ENCODE results near the gene TEKT1. TPM values are rescaled to one million over a fixed set of nuclear protein-coding genes. Genes with fewer than 3 reads are reported as not detected.
A peak's percentile ranks its signal among the peaks of the same experiment; 100 is the strongest.
"Not testable (repeated sequence)": the region's sequence is repeated elsewhere in the genome, so short reads cannot be mapped to it uniquely, and the experiment has no call there.

The TEKT1 gene
- total RNA-seq (2021) = 0.50 and 0.61 TPM in 2 replicates
- Bru-seq, nascent RNA = percentile 20 among the genes with signal in this experiment
- percentile 16 among the genes with signal in this experiment for BruChase-seq, experiment 1, labeled RNA remaining after a 2-hour chase
- BruChase-seq, experiment 2, labeled RNA remaining after a 6-hour chase = percentile 20 among the genes with signal in this experiment
- long read RNA-seq, partial matches to known transcripts = 3 of 7 reads
- long read RNA-seq, other reads (novel, unspliced or antisense) = 2 of 7 reads

DNA sequence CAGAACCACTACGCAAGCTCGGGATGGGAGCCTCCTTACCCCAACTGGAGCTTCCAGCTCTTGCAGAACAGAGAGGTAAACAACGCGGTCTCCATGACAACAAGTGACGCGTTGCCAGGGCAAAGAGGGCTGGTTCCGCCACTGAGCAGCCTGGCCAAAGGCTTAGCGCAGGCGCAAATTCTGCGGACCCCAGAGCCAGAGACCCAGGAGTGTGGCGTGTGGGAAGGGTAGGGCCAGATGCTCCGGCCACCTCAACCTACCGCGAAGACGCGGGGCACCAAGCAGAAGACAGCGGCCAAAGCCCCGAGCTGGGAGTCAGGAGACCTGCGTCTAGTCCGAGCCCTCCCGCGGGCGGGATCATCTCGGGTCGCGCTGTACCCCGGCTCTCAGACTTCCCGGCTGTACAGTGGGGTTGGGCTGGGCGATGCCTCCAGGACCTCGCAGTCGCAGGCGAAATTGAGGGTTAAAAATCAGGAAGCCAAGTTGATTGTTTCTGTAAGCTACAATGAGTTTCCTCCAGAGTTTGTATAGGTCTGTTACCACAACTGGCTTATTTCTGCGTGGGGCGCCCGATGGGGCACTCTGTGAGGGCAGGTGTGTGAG, at the start of gene TEKT1:
Gene TEKT1 (minus strand): TSS at position 69 of the 603 bp plus-strand sequence. CDS start 1,353 bp downstream, outside the sequence.
- Histone ChIP-seq H3K9me2 (ENCODE audit: insufficient read depth) (no peaks in the 10 kb centered on the region; the same call in 1 of the 2 replicates), H3K4me2 (peak within 1 kb of the TSS; percentile 97), H3F3A (ENCODE audit: insufficient read depth, low read depth) (no peaks in the 10 kb centered on the region), H3K4me3 (peak within 1 kb of the TSS; percentile 62), H3K9me3 (ENCODE audit: insufficient read depth, low read depth) (no peaks in the 10 kb centered on the region), H3K27me3 (ENCODE audit: insufficient read depth, low read depth) (no peaks in the 10 kb centered on the region), H3K4me1 (replicated peaks; ENCODE audit: insufficient read depth) (peaks cover 5% of the 10 kb centered on the region; the same call in 1 of the 2 replicates), H3K27ac (no peak within 1 kb of the TSS), H3K79me2 (ENCODE audit: low read depth) (no peaks in the 10 kb centered on the region), H2AFZ (peak within 1 kb of the TSS; percentile 85), H4K20me1 (ENCODE audit: insufficient read depth) (no peaks in the 10 kb centered on the region), H3K36me3 (ENCODE audit: low read depth) (no peaks in the 10 kb centered on the region)
- intact Hi-C loops (cut with micrococcal nuclease; ENCODE audit: unreplicated experiment) = no loop called here
- ChIA-PET CTCF (no interaction called here), POLR2A (ENCODE audit: unreplicated experiment) (interaction anchor here (0.6 to 0.7 kb wide), 2 partner anchors 9 to 247 kb away, joined by 3 to 4 read pairs; no protein-coding TSS in a partner anchor)
- TF ChIP-seq, protein P1, sequence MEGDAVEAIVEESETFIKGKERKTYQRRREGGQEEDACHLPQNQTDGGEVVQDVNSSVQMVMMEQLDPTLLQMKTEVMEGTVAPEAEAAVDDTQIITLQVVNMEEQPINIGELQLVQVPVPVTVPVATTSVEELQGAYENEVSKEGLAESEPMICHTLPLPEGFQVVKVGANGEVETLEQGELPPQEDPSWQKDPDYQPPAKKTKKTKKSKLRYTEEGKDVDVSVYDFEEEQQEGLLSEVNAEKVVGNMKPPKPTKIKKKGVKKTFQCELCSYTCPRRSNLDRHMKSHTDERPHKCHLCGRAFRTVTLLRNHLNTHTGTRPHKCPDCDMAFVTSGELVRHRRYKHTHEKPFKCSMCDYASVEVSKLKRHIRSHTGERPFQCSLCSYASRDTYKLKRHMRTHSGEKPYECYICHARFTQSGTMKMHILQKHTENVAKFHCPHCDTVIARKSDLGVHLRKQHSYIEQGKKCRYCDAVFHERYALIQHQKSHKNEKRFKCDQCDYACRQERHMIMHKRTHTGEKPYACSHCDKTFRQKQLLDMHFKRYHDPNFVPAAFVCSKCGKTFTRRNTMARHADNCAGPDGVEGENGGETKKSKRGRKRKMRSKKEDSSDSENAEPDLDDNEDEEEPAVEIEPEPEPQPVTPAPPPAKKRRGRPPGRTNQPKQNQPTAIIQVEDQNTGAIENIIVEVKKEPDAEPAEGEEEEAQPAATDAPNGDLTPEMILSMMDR (conservative IDR thresholded peaks at IDR 0.05) = no peak
- TF ChIP-seq EZH2 (IDR thresholded peaks at IDR 0.05; ENCODE audit: low read depth) = no peak
- TSS peak; percentile 34 for BruUV-seq (replicated peaks)
- peak; percentile 73 to 85 for DNase-seq

DNA sequence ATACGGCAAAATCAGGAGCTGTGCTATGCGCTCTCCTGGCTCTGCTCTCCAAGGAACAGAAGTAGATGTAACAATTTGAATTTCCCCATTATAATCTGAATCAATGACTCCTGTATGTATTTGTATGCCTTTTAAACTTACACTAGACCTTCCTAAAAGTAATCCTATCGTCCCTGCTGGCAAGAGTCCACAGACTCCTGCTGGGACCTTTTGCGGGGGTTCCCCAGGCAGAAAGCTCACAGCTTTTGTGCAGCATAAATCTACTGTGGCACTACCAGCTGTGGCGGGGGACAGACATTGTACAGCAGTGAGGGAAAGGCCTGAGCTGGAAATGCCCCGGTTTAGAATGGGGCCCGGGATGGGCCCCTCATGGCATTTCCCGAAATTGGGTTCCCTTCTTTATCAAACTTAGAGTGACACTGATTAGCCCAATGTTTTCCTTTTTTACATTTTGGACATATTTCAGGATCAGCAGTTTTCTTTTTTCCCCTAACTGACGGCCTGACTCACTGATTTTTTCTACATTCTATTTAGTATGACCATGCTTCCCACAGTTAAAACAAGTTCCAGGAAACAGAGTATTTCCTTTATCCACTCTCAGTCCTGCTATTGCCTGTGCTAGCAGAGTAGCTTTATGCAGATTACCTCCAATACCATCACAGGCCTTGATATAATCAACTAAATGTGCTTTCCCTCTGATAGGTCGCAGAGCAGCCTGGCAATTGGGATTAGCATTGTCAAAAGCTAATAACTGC, 47.9 kb upstream of the TEKT1 start:
- BruUV-seq (replicated peaks); intact Hi-C loops (cut with micrococcal nuclease; ENCODE audit: unreplicated experiment); H3K36me3 ChIP-seq (ENCODE audit: low read depth); H3K27me3 ChIP-seq (ENCODE audit: insufficient read depth, low read depth); H4K20me1 ChIP-seq (ENCODE audit: insufficient read depth); DNase-seq; H3K27ac ChIP-seq; H3K9me2 ChIP-seq (ENCODE audit: insufficient read depth); H2AFZ ChIP-seq; H3K4me2 ChIP-seq; H3K79me2 ChIP-seq (ENCODE audit: low read depth); H3K4me3 ChIP-seq; CTCF ChIA-PET; H3K4me1 ChIP-seq (replicated peaks; ENCODE audit: insufficient read depth); H3F3A ChIP-seq (ENCODE audit: insufficient read depth, low read depth): not testable (repeated sequence)
- H3K9me3 ChIP-seq (ENCODE audit: insufficient read depth, low read depth) = peaks cover 22% of the 10 kb centered on the region
- POLR2A ChIA-PET (ENCODE audit: unreplicated experiment) = interaction anchor here (0.7 kb wide), 2 partner anchors 56 to 95 kb away, joined by 3 to 4 read pairs; no protein-coding TSS in a partner anchor

DNA sequence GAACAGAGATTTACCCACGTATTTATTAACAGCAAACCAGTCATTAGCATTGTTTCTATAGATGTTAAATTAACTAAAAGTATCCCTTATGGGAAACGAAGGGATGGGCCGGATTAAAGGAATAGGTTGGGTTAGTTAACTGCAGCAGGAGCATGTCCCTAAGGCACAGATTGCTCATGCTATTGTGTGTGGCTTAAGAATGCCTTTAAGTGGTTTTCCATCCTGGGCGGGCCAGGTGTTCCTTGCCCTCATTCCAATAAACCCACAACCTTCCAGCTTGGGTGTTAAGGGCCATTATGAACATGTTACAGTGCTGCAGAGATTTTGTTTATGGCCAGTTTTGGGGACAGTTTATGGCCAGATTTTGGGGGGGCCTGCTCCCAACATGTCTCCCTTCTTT, 43.7 kb upstream of the TEKT1 start:
- H3K27me3 ChIP-seq (ENCODE audit: insufficient read depth, low read depth); H4K20me1 ChIP-seq (ENCODE audit: insufficient read depth); H3K4me3 ChIP-seq; BruUV-seq (replicated peaks); H3K9me2 ChIP-seq (ENCODE audit: insufficient read depth); H2AFZ ChIP-seq; CTCF ChIA-PET; intact Hi-C loops (cut with micrococcal nuclease; ENCODE audit: unreplicated experiment); H3K79me2 ChIP-seq (ENCODE audit: low read depth): not testable (repeated sequence)
- DNase-seq = peak; percentile 23 to 47
- Histone ChIP-seq H3F3A (ENCODE audit: insufficient read depth, low read depth) (peaks cover 15% of the 10 kb centered on the region), H3K9me3 (ENCODE audit: insufficient read depth, low read depth) (peaks cover 15% of the 10 kb centered on the region), H3K4me2 (peak overlapping the region; percentile 8; the same call in 1 of the 2 replicates), H3K36me3 (ENCODE audit: low read depth) (0 out of 2 replicates have a peak, but pooled peaks cover 13% of the 10 kb centered on the region), H3K4me1 (replicated peaks; ENCODE audit: insufficient read depth) (peaks cover 27% of the 10 kb centered on the region), H3K27ac (peak overlapping the region; percentile 17)
- POLR2A ChIA-PET (ENCODE audit: unreplicated experiment) = interaction anchor here (0.7 kb wide), 1 partner anchor 206 kb away, joined by 3 read pairs; no protein-coding TSS in a partner anchor

DNA sequence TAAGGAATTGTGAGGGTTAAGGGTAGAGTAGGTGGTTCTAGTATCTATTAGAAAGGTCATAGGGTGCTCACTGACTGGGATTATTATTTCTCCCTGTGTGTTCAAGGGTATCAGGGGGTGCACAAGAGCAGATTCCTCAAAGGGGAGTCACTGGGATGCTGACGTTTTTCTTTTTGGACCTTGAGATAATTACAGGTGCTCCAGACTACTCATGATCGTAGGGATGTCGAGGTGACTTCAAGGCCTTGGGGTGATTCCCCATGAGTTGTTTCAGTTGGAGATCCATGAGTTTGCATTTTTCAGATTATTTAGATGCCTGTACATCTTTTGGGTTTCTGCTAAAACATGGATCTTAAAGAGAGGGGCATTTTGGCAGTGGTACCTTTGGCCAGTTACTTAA, 41.4 kb upstream of the TEKT1 start:
- Histone ChIP-seq H3K27ac (peak overlapping the region; percentile 93), H3F3A (ENCODE audit: insufficient read depth, low read depth) (peaks cover 27% of the 10 kb centered on the region), H3K27me3 (ENCODE audit: insufficient read depth, low read depth) (no peaks in the 10 kb centered on the region), H3K9me2 (ENCODE audit: insufficient read depth) (no peaks in the 10 kb centered on the region), H3K4me2 (no peak overlapping the region), H3K4me3 (no peak overlapping the region), H3K4me1 (replicated peaks; ENCODE audit: insufficient read depth) (peaks cover 44% of the 10 kb centered on the region), H3K36me3 (ENCODE audit: low read depth) (0 out of 2 replicates have a peak, but pooled peaks cover 13% of the 10 kb centered on the region), H3K9me3 (ENCODE audit: insufficient read depth, low read depth) (peaks cover 15% of the 10 kb centered on the region), H4K20me1 (ENCODE audit: insufficient read depth) (no peaks in the 10 kb centered on the region), H3K79me2 (ENCODE audit: low read depth) (no peaks in the 10 kb centered on the region), H2AFZ (no peak overlapping the region)
- POLR2A ChIA-PET (ENCODE audit: unreplicated experiment) = no interaction called here
- intact Hi-C loops (cut with micrococcal nuclease; ENCODE audit: unreplicated experiment) = no loop called here
- CTCF ChIA-PET = interaction anchor here (0.6 kb wide), 1 partner anchor 273 kb away, joined by 13 read pairs; no protein-coding TSS in a partner anchor
- TF ChIP-seq, protein P1 (conservative IDR thresholded peaks at IDR 0.05) = no peak
- TF ChIP-seq EZH2 (IDR thresholded peaks at IDR 0.05; ENCODE audit: low read depth) = no peak
- no TSS peak for BruUV-seq (replicated peaks)
- no peak for DNase-seq
